B cell (primary cell): Measurements from ENCODE around the gene HES6.

Source experiments
- CTCF ChIP-seq: fragments of 200-600 bp; IDR thresholded peaks from one replicate; pipeline ENCODE4 v1.8.0; 2022; ENCODE audit warnings: antibody characterized with exemption, mild to moderate bottlenecking
- EZH2 ChIP-seq: IDR thresholded peaks from 2 replicates; pipeline ENCODE4 v1.6.1; 2012; ENCODE audit warnings: borderline replicate concordance, low read depth, mild to moderate bottlenecking, moderate library complexity, low read length; ENCODE audit not compliant: insufficient read depth, poor library complexity, severe bottlenecking

DNA sequence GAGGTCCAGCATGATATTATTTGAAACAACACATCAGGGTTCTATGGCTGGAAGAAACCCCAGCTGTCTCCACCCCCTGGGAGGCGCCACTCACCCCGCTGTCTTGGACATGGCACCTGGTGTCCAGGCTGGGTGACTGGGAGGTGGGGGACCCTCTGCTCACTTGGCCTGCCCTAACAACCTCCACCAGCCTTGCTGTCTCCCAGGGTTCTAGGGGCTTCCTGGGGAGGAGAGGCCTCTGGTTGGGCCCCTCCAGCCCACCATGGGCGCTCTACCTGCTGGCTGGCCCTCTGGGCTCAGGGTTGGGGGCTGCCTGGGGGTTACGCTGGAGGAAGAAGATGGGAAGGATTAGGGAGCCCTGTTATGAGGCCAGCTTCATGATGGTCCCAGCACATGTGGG lies 32.3 kb upstream of the HES6 start:
- no peak for TF ChIP-seq CTCF
- TF ChIP-seq EZH2, result no peak
